Heart right ventricle (tissue), 16 donors: ENCODE data around the gene NHSL1. TPM values are rescaled to one million over a fixed set of nuclear protein-coding genes. Genes with fewer than 3 reads are reported as not detected.

Experiments
- ATAC-seq, 8 donors: fragments of 200-7000 bp; cut with Tn5 transposase; one replicate each; pipeline ENCODE4 v1.9.1; 2020; ENCODE audit warnings: mild to moderate bottlenecking in 8 of 8, moderate library complexity in 8 of 8, moderate number of reproducible peaks in 1 of 8
- DNase-seq, 2 donors: peaks; one replicate each; pipeline ENCODE4 v3.0.0-alpha.2; 2020
- H3K27ac ChIP-seq, 10 donors: fragments of 200-600 bp; sonication (generic) in 2 of 10; one replicate each; pipeline versions ENCODE4 v1.5.0 to v1.8.0; 2020 to 2022; ENCODE audit warnings: mild to moderate bottlenecking in 3 of 10
- H3K27me3 ChIP-seq, 7 donors: fragments of 200-600 bp; one replicate each; pipeline ENCODE4 v1.8.0; 2021 to 2022; ENCODE audit warnings: mild to moderate bottlenecking in 2 of 7
- H3K36me3 ChIP-seq, 9 donors: fragments of 200-600 bp; sonication (generic) in 1 of 9; one replicate each; pipeline versions ENCODE4 v1.5.0 to v1.8.0; 2020 to 2022; ENCODE audit warnings: mild to moderate bottlenecking in 2 of 9
- H3K4me1 ChIP-seq, 9 donors: fragments of 200-600 bp; sonication (generic) in 1 of 9; one replicate each; pipeline versions ENCODE4 v1.5.0 to v1.8.0; 2020 to 2022; ENCODE audit warnings: mild to moderate bottlenecking in 4 of 9
- H3K4me3 ChIP-seq, 10 donors: fragments of 200-600 bp; sonication (generic) in 2 of 10; one replicate each; pipeline versions ENCODE4 v1.5.0 to v1.8.0; 2020 to 2022; ENCODE audit warnings: mild to moderate bottlenecking in 7 of 10, moderate library complexity in 2 of 10
- H3K9me3 ChIP-seq, 11 donors: fragments of 200-600 bp in 10 of 11; sonication (generic) in 2 of 11; one replicate each; pipeline versions ENCODE4 v1.5.0 to v1.8.0; 2013 to 2022; ENCODE audit warnings: mild to moderate bottlenecking in 2 of 11, control low read depth in 1 of 11, moderate library complexity in 1 of 11
- CTCF ChIP-seq, 9 donors: fragments of 200-600 bp; sonication (generic) in 2 of 9; IDR thresholded peaks; one replicate each; pipeline versions ENCODE4 v1.5.0 to v1.8.0; 2021 to 2022; ENCODE audit warnings: antibody characterized with exemption in 9 of 9, mild to moderate bottlenecking in 5 of 9, moderate library complexity in 1 of 9
- WGBS, 2 donors: extraction: QIAGEN DNeasy Blood & Tissue Kit; methylation state at CpG; one replicate each; pipeline ENCODE4 v1.1.7; 2013; ENCODE audit warnings: inconsistent platforms in 1 of 2; 5-methylcytosine and 5-hydroxymethylcytosine counted together
- intact Hi-C, 10 donors: fragments of 100-400 bp; cut with DNase I; formaldehyde crosslinking; loops; one replicate each; pipeline versions ENCODE4 v1.11.1 to v1.14.2; 2022
- polyA plus RNA-seq, 2 donors: library from polyadenylated mRNA; stranded (reverse); fragments of 200-250 nt; gene quantifications; one replicate each; pipeline ENCODE4 v1.2.3, GENCODE V29; 2013
- total RNA-seq, 10 donors: library from RNA; stranded (reverse); fragmentation: NEBNext Ultra II Directional in 3 of 10; extraction: Animal tissue kit (Norgen Biotek cat#: 25700) in 3 of 10; gene quantifications; one replicate each; pipeline versions ENCODE4 v1.2.1 to v1.2.4, GENCODE V29; 2021 to 2023
- donor health status: Arrhythmogenic right ventricular cardiomyopathy.
- donor health status: ischemic (EF 13 %, LVEDD 7.1; RV severe dilation, severe dysfunction).
- donor health status: healthy with polysubstance abuse.
- donor health status: DM: no; HTN: yes; CAD: no.
- donor health status: DM: no; HTN: no; CAD: no.
- donor health status: ischemic (EF 25% LVEDD 6.9; RV normal size, moderate dysfunction).
- donor health status: ischemic (EF 25% LVEDD 5.7; RV mildly dilated, moderate dysfunction).
- donor health status: healthy.
- donor health status: DM: yes; HTN: yes; CAD: no.
- donor health status: Ischemic cardiomyopathy.
- donor health status: ischemic (EF 35%, LVEDD 5.7; RV mildly dilated, moderate dysfunction).
- donor health status: nonischemic (EF 11% LVEDD 7.7; RV severe dilation, severe dysfunction).
- donor health status: DM: yes; HTN: yes; CAD: no.
- donor health status: PGD.
- donor health status: ischemic (EF 29% LVEDD 5.4; RV normal size, mild dysfunction).
- donor health status: nonischemic (EF 23%, LVEDD 6.1; RV moderate dilation, normal function).

NHSL1 gene
- total and polyA plus RNA-seq, 12 donors: 5.0 to 97.4 (median 74.7) TPM

- H3K36me3 ChIP-seq: peaks cover 0 to 62% (median 13%) of the 10 kb centered on the region in 9 donors
- intact Hi-C loops: loop anchor here in 4 of 10 donors (10.0 kb wide), 2 partner anchors 306 to 344 kb away; no protein-coding TSS in a partner anchor
- H3K4me1 ChIP-seq: peaks cover 0 to 26% (median 13%) of the 10 kb centered on the region in 9 donors
- H3K9me3 ChIP-seq: peaks cover 0 to 7% (median 0%) of the 10 kb centered on the region in 11 donors
- no peak overlapping the region for H3K4me3 ChIP-seq
- WGBS, 2 donors: 97 to 100% methylated on average over 4 of the region's 4 CpGs
- no peaks in the 10 kb centered on the region for H3K27me3 ChIP-seq
- ATAC-seq: no peak
- DNase-seq: no peak
- TF ChIP-seq CTCF (IDR thresholded peaks at IDR 0.05): no peak
- no peak overlapping the region for H3K27ac ChIP-seq
Observed at GRCh38 chr6:138420356-138420755, 78.9 kb downstream of the NHSL1 start.

GRCh38 chr6:138419766-138420165 lies 79.5 kb downstream of the NHSL1 start:
- WGBS, 2 donors: 96 to 98% methylated on average over 3 of the region's 3 CpGs

GRCh38 chr6:138418118-138418742 lies 81.1 kb downstream of the NHSL1 start:
- intact Hi-C loops: no loop called here

More at GRCh38 chr6:138419766-138420165, 79.5 kb downstream of the NHSL1 start:
- H3K4me1 ChIP-seq: peaks cover 0 to 30% (median 13%) of the 10 kb centered on the region in 9 donors
- H3K27ac ChIP-seq: no peak overlapping the region
- no peak overlapping the region for H3K4me3 ChIP-seq
- H3K9me3 ChIP-seq: peaks cover 0 to 7% (median 0%) of the 10 kb centered on the region in 11 donors
- no peaks in the 10 kb centered on the region for H3K27me3 ChIP-seq
- peaks cover 0 to 63% (median 13%) of the 10 kb centered on the region in 9 donors for H3K36me3 ChIP-seq
- ATAC-seq: no peak
- no peak for TF ChIP-seq CTCF (IDR thresholded peaks at IDR 0.05)
- intact Hi-C loops: loop anchor here in 4 of 10 donors (10.0 kb wide), 2 partner anchors 305 to 345 kb away; no protein-coding TSS in a partner anchor
- no peak for DNase-seq

More at GRCh38 chr6:138418118-138418742, 81.1 kb downstream of the NHSL1 start:
- no peak for DNase-seq
- WGBS, 2 donors: 97 to 98% methylated on average over 3 of the region's 3 CpGs
- H3K4me3 ChIP-seq: no peak overlapping the region
- H3K4me1 ChIP-seq: peaks cover 0 to 27% (median 10%) of the 10 kb centered on the region in 9 donors
- TF ChIP-seq CTCF (IDR thresholded peaks at IDR 0.05): no peak
- peaks cover 0 to 7% (median 0%) of the 10 kb centered on the region in 11 donors for H3K9me3 ChIP-seq
- H3K27me3 ChIP-seq: no peaks in the 10 kb centered on the region
- H3K36me3 ChIP-seq: peaks cover 0 to 62% (median 15%) of the 10 kb centered on the region in 9 donors
- no peak for ATAC-seq
- H3K27ac ChIP-seq: no peak overlapping the region
